AG09309 (cell line): ENCODE data around the gene HIC1.

Experiments
- DNase-seq: peaks from one replicate; pipeline ENCODE4 v3.0.0-alpha.2; 2010; ENCODE audit warnings: low read depth
- H3K4me3 ChIP-seq: 2 replicates; pipeline ENCODE4 v1.5.1; 2011; ENCODE audit warnings: mild to moderate bottlenecking, low read depth, low read length, moderate library complexity; ENCODE audit not compliant: control insufficient read depth
- TF ChIP-seq, protein P1 (sequence below): IDR thresholded peaks from 2 replicates; pipeline ENCODE4 v1.5.1; 2011; ENCODE audit warnings: mild to moderate bottlenecking, low read depth, low read length, inconsistent platforms; ENCODE audit not compliant: insufficient read depth, control insufficient read depth; ENCODE audit errors: missing control alignments

HIC1 gene

GRCh38 chr17:2025622-2026309 is 29.1 kb upstream of the HIC1 start:
- H3K4me3 ChIP-seq, result peak overlapping the region; percentile 56
- TF ChIP-seq, protein P1, sequence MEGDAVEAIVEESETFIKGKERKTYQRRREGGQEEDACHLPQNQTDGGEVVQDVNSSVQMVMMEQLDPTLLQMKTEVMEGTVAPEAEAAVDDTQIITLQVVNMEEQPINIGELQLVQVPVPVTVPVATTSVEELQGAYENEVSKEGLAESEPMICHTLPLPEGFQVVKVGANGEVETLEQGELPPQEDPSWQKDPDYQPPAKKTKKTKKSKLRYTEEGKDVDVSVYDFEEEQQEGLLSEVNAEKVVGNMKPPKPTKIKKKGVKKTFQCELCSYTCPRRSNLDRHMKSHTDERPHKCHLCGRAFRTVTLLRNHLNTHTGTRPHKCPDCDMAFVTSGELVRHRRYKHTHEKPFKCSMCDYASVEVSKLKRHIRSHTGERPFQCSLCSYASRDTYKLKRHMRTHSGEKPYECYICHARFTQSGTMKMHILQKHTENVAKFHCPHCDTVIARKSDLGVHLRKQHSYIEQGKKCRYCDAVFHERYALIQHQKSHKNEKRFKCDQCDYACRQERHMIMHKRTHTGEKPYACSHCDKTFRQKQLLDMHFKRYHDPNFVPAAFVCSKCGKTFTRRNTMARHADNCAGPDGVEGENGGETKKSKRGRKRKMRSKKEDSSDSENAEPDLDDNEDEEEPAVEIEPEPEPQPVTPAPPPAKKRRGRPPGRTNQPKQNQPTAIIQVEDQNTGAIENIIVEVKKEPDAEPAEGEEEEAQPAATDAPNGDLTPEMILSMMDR, result peak; percentile 88
- DNase-seq, result no peak

- DNase-seq, result no peak
- no peak overlapping the region for H3K4me3 ChIP-seq
- TF ChIP-seq, protein P1, result no peak
Measured at GRCh38 chr17:2027528-2028233, 27.2 kb upstream of the HIC1 start.

- H3K4me3 ChIP-seq, result no peak overlapping the region
- TF ChIP-seq, protein P1, result no peak
- no peak for DNase-seq
Measured at GRCh38 chr17:2028234-2028614, 26.7 kb upstream of the HIC1 start.

- no peak for DNase-seq
- TF ChIP-seq, protein P1, result no peak
- H3K4me3 ChIP-seq, result no peak overlapping the region
Measured at GRCh38 chr17:2028737-2029136, 26.2 kb upstream of the HIC1 start.

GRCh38 chr17:2029911-2030778 is 24.8 kb upstream of the HIC1 start, which contains the start of gene DPH1:
DPH1 (plus strand) TSS chr17:2030153; CDS start chr17:2030170, 17 bp downstream.
- DNase-seq, result peak; percentile 75
- peak within 1 kb of the TSS; percentile 94 for H3K4me3 ChIP-seq
- TF ChIP-seq, protein P1, result no peak

GRCh38 chr17:2030779-2031163 is 24.1 kb upstream of the HIC1 start:
- H3K4me3 ChIP-seq, result peak overlapping the region; percentile 94
- TF ChIP-seq, protein P1, result peak; percentile 68
- no peak for DNase-seq
